HEK293T (cell line): ENCODE measurements around the gene UVSSA.

Experiments
- CTCF ChIA-PET: fragments of 350-600 bp; formaldehyde crosslinking; extraction: SDS; loops from one replicate; lab custom pipeline; 2021; ENCODE audit warnings: antibody characterized with exemption, inconsistent platforms; lab: Yijun Ruan, JAX
- POLR2A ChIA-PET: fragments of 350-600 bp; formaldehyde crosslinking; extraction: SDS; loops from one replicate; lab custom pipeline; 2020; ENCODE audit warnings: antibody characterized with exemption, inconsistent platforms; lab: Yijun Ruan, JAX
- DNase-seq: peaks from one replicate; pipeline ENCODE4 v3.0.0; 2012; ENCODE audit warnings: mixed read lengths; ENCODE audit errors: extremely low spot score
- ARNT ChIP-seq: fragments of 450-650 bp; IDR thresholded peaks from 2 replicates; pipeline ENCODE4 v1.6.1; 2017; ENCODE audit warnings: mild to moderate bottlenecking
- BHLHE40 ChIP-seq: fragments of 450-650 bp; IDR thresholded peaks from 2 replicates; pipeline ENCODE4 v1.6.1; 2016; ENCODE audit warnings: mild to moderate bottlenecking, moderate library complexity, borderline replicate concordance
- CTBP1 ChIP-seq: fragments of 450-650 bp; IDR thresholded peaks from 2 replicates; pipeline ENCODE4 v1.6.1; 2016; ENCODE audit warnings: borderline replicate concordance
- ELF4 ChIP-seq: fragments of 450-650 bp; IDR thresholded peaks from 2 replicates; pipeline ENCODE4 v1.6.1; 2017; ENCODE audit warnings: antibody characterized with exemption
- FOXA1 ChIP-seq: fragments of 450-650 bp; IDR thresholded peaks from 2 replicates; pipeline ENCODE4 v1.6.1; 2016; ENCODE audit warnings: mild to moderate bottlenecking
- FOXK2 ChIP-seq: fragments of 450-650 bp; IDR thresholded peaks from 2 replicates; pipeline ENCODE4 v1.6.1; 2016; ENCODE audit warnings: mild to moderate bottlenecking
- FOXM1 ChIP-seq: fragments of 450-650 bp; IDR thresholded peaks from 2 replicates; pipeline ENCODE4 v1.6.1; 2017; ENCODE audit warnings: mild to moderate bottlenecking, borderline replicate concordance
- HDGF ChIP-seq: fragments of 450-650 bp; IDR thresholded peaks from 2 replicates; pipeline ENCODE4 v1.6.1; 2017; ENCODE audit warnings: antibody characterized with exemption, borderline replicate concordance
- L3MBTL2 ChIP-seq: fragments of 450-650 bp; conservative IDR thresholded peaks from 2 replicates; pipeline ENCODE4 v1.6.1; 2016; ENCODE audit warnings: mild to moderate bottlenecking
- LEF1 ChIP-seq: fragments of 450-650 bp; IDR thresholded peaks from 2 replicates; pipeline ENCODE4 v1.6.1; 2017; ENCODE audit warnings: mild to moderate bottlenecking, borderline replicate concordance
- NFRKB ChIP-seq: fragments of 450-650 bp; IDR thresholded peaks from 2 replicates; pipeline ENCODE4 v1.6.1; 2016; ENCODE audit warnings: mild to moderate bottlenecking, moderate library complexity
- PKNOX1 ChIP-seq: fragments of 450-650 bp; IDR thresholded peaks from 2 replicates; pipeline ENCODE4 v1.6.1; 2016
- SP1 ChIP-seq: fragments of 450-650 bp; IDR thresholded peaks from 2 replicates; pipeline ENCODE4 v1.6.1; 2017
- SUZ12 ChIP-seq: fragments of 450-650 bp; IDR thresholded peaks from 2 replicates; pipeline ENCODE4 v1.6.1; 2016; ENCODE audit warnings: mild to moderate bottlenecking
- TARDBP ChIP-seq: fragments of 450-650 bp; IDR thresholded peaks from 2 replicates; pipeline ENCODE4 v1.6.1; 2016
- ZNF384 ChIP-seq: fragments of 450-650 bp; IDR thresholded peaks from 2 replicates; pipeline ENCODE4 v1.6.1; 2016

Gene UVSSA

GRCh38 chr4:1396806-1397455 lies 49.9 kb downstream of the UVSSA start:
- ChIA-PET POLR2A (no interaction called here), CTCF (no interaction called here)
- TF ChIP-seq CTBP1 (no peak), FOXA1 (no peak), ARNT (no peak)
- no peak for DNase-seq

GRCh38 chr4:1398681-1399507 lies 51.9 kb downstream of the UVSSA start:
- TF ChIP-seq ZNF384 = no peak
- TF ChIP-seq FOXA1 = no peak
- TF ChIP-seq HDGF = no peak
- no peak for TF ChIP-seq PKNOX1
- TF ChIP-seq LEF1 = no peak
- TF ChIP-seq L3MBTL2 = no peak
- TF ChIP-seq TARDBP = no peak
- TF ChIP-seq ELF4 = no peak
- no peak for TF ChIP-seq FOXK2
- TF ChIP-seq FOXM1 = no peak
- no peak for TF ChIP-seq CTBP1
- no peak for TF ChIP-seq SP1
- TF ChIP-seq ARNT = no peak
- no peak for DNase-seq
- CTCF ChIA-PET = no interaction called here
- POLR2A ChIA-PET = no interaction called here

DNA sequence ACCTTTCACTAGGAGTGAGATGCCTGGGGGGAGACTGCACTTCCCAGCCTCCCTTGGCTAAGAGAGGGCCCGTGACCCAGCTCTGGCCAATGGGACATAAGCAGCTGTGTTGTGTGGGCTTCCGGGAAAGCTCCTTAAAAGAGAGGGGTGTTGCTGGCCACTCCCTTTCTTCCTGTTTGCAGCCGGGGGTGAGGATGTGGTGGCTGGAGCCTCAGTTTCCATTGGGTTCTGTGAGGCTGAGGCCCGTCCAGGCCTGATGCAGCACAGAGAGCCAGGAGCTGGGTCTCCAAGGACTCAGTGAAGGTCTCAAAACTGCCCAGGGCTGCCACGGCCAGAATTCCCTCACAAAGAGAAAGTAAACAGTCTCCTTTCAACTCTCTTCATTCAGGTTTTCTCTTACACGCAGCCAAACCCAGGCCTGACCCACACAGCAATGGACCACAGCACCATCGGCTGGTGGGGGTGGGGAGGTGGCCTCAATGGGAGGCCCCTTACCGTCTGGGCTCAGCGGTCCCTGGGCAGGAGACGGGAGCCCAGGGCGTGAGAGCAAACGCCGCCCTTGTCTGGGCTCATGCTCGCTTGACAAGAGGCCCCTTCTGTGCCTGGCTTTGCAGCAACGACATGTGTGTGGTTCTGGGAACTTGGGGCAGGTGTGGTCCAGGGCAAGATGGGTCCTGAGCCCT lies 52.6 kb downstream of the UVSSA start:
- ChIA-PET POLR2A (no interaction called here), CTCF (no interaction called here)
- DNase-seq = no peak
- no peak for TF ChIP-seq FOXM1
- no peak for TF ChIP-seq SUZ12
- no peak for TF ChIP-seq TARDBP
- no peak for TF ChIP-seq ELF4

GRCh38 chr4:1400191-1400805 lies 53.3 kb downstream of the UVSSA start:
- no peak for DNase-seq
- ChIA-PET CTCF (no interaction called here), POLR2A (no interaction called here)
- TF ChIP-seq SUZ12 (no peak), ELF4 (no peak)

GRCh38 chr4:1400831-1401408 lies 53.9 kb downstream of the UVSSA start:
- ChIA-PET CTCF (no interaction called here), POLR2A (no interaction called here)
- DNase-seq = no peak
- no peak for TF ChIP-seq ARNT
- no peak for TF ChIP-seq LEF1
- TF ChIP-seq BHLHE40 = no peak

- no peak for DNase-seq
- ChIA-PET CTCF (no interaction called here), POLR2A (no interaction called here)
- TF ChIP-seq HDGF (no peak), FOXA1 (no peak), FOXM1 (no peak), ELF4 (no peak), NFRKB (no peak), ZNF384 (no peak), SUZ12 (no peak), PKNOX1 (no peak), CTBP1 (no peak)
Measured at GRCh38 chr4:1401409-1402020, 54.5 kb downstream of the UVSSA start.

- ChIA-PET CTCF (no interaction called here), POLR2A (no interaction called here)
- TF ChIP-seq BHLHE40 = no peak
- TF ChIP-seq TARDBP = no peak
- no peak for TF ChIP-seq ZNF384
- no peak for TF ChIP-seq FOXM1
- TF ChIP-seq ELF4 = no peak
- TF ChIP-seq FOXK2 = no peak
- no peak for TF ChIP-seq LEF1
- DNase-seq = no peak
Measured at GRCh38 chr4:1402021-1402515, 55.1 kb downstream of the UVSSA start.
